BE2C (cell line): ENCODE results near the gene LMAN2L.

ENCODE experiments used
- DNase-seq: peaks from one replicate; pipeline ENCODE4 v3.0.0-alpha.2; 2020
- H3K27me3 ChIP-seq: fragments of 250-450 bp; sonication (Bioruptor Pico); 2 replicates; pipeline ENCODE4 v1.5.1; 2020; ENCODE audit warnings: mild to moderate bottlenecking
- H3K36me3 ChIP-seq: fragments of 250-450 bp; sonication (Bioruptor Pico); 2 replicates; pipeline ENCODE4 v1.5.1; 2020; ENCODE audit warnings: mild to moderate bottlenecking
- H3K4me1 ChIP-seq: fragments of 250-450 bp; sonication (Bioruptor Pico); 2 replicates; pipeline ENCODE4 v1.5.1; 2020
- H3K4me3 ChIP-seq: 2 replicates; pipeline ENCODE4 v1.5.1; 2011; ENCODE audit warnings: low read depth, low read length
- H3K9me3 ChIP-seq: fragments of 250-450 bp; sonication (Bioruptor Pico); 2 replicates; pipeline ENCODE4 v1.5.1; 2020
- CTCF ChIP-seq: IDR thresholded peaks from 2 replicates; pipeline ENCODE4 v1.5.1; 2012; ENCODE audit warnings: mild to moderate bottlenecking, low read depth, low read length

The LMAN2L gene

DNA sequence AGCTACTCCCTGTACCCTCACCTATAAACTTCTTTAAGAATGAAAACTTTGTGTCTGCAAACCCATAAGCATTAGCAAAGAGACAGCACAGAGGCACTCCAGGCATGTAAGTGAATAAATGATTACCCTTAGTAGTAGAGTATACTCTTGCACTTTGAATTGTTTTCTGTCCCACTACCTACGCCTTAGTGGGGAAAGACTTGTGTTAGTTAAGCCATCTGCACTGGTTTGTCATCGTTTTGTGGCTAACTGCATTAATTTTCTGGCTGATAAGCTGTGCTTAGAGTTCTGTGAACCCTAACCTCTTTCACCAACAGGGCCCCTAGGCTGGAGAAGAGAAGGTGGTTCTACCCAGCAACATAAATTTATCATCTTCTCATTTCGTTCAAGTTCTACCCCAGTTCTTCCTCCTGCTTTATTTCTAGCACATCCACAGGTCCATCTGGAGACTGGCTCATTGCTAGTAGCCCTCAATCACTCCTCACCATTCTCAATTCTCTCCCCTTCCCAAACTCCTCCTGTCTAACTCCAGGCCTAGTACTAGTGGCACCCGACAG is 710 bp downstream of the LMAN2L start:
- H3K9me3 ChIP-seq = no peaks in the 10 kb centered on the region
- H3K27me3 ChIP-seq = no peaks in the 10 kb centered on the region
- H3K36me3 ChIP-seq = no peaks in the 10 kb centered on the region
- DNase-seq = no peak
- peak overlapping the region; percentile 74 for H3K4me3 ChIP-seq
- no peaks in the 10 kb centered on the region for H3K4me1 ChIP-seq
- no peak for TF ChIP-seq CTCF

GRCh38 chr2:96737831-96738230 is 2.0 kb downstream of the LMAN2L start:
- TF ChIP-seq CTCF = no peak
- no peak for DNase-seq
- H3K4me1 ChIP-seq = no peaks in the 10 kb centered on the region
- no peaks in the 10 kb centered on the region for H3K9me3 ChIP-seq
- no peak overlapping the region for H3K4me3 ChIP-seq
- H3K27me3 ChIP-seq = no peaks in the 10 kb centered on the region
- H3K36me3 ChIP-seq = no peaks in the 10 kb centered on the region

- no peaks in the 10 kb centered on the region for H3K9me3 ChIP-seq
- no peaks in the 10 kb centered on the region for H3K4me1 ChIP-seq
- no peak overlapping the region for H3K4me3 ChIP-seq
- H3K27me3 ChIP-seq = no peaks in the 10 kb centered on the region
- H3K36me3 ChIP-seq = no peaks in the 10 kb centered on the region
- no peak for TF ChIP-seq CTCF
- no peak for DNase-seq
These were observed 2.6 kb downstream of the LMAN2L start for GRCh38 chr2:96737251-96737650.

- Histone ChIP-seq H3K4me3 (no peak overlapping the region), H3K4me1 (no peaks in the 10 kb centered on the region), H3K9me3 (no peaks in the 10 kb centered on the region), H3K36me3 (no peaks in the 10 kb centered on the region; the same call in 1 of the 2 replicates), H3K27me3 (no peaks in the 10 kb centered on the region)
- no peak for TF ChIP-seq CTCF
- peak; percentile 8 for DNase-seq
These were observed 4.8 kb downstream of the LMAN2L start for GRCh38 chr2:96734880-96735583.

DNA sequence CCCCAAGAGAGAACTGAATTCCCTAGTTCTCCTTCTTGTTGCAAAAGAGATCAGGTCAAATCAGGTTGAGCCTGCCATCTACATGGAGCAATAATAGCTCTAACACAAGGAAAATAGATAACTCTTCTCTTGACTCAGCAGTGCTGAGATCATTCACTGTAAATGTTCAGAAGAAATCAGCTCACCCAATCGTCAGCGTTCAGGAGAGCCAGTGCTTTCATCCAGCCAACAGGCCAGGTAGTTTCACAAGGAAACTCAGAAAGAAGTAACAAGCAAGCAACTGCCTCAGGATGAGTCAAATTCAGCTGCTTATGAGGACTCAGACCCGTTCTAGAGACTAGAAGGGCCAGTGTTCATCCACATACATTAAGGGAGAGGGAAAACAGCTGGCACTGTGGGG is 5.9 kb downstream of the LMAN2L start:
- no peak for TF ChIP-seq CTCF
- Histone ChIP-seq H3K4me3 (no peak overlapping the region), H3K36me3 (no peaks in the 10 kb centered on the region; the same call in 1 of the 2 replicates), H3K27me3 (no peaks in the 10 kb centered on the region), H3K9me3 (no peaks in the 10 kb centered on the region), H3K4me1 (no peaks in the 10 kb centered on the region)
- no peak for DNase-seq

- no peaks in the 10 kb centered on the region for H3K9me3 ChIP-seq
- H3K4me1 ChIP-seq = no peaks in the 10 kb centered on the region
- DNase-seq = no peak
These were observed 9.7 kb downstream of the LMAN2L start for GRCh38 chr2:96730212-96730611.

More at GRCh38 chr2:96730212-96730611, 9.7 kb downstream of the LMAN2L start:
- no peaks in the 10 kb centered on the region; the same call in 1 of the 2 replicates for H3K36me3 ChIP-seq
- no peaks in the 10 kb centered on the region for H3K27me3 ChIP-seq
- no peak overlapping the region for H3K4me3 ChIP-seq
- no peak for TF ChIP-seq CTCF
